Nephron (organoid): Measurements from ENCODE around the gene SETBP1.

Experiments
- H3K27ac Mint-ChIP-seq, 3 experiments: 2 replicates each; pipeline ENCODE4 v1.8.0; 2020; ENCODE audit warnings: mixed read lengths in 3 of 3, mild to moderate bottlenecking in 2 of 3, moderate library complexity in 1 of 3
- H3K27me3 Mint-ChIP-seq: 2 replicates; pipeline ENCODE4 v1.8.0; 2021; ENCODE audit warnings: low read depth, mild to moderate bottlenecking, moderate library complexity, mixed read lengths
- H3K36me3 Mint-ChIP-seq: 2 replicates; pipeline ENCODE4 v1.8.0; 2020; ENCODE audit warnings: low read depth, mixed read lengths
- H3K4me1 Mint-ChIP-seq: 2 replicates; pipeline ENCODE4 v1.8.0; 2020; ENCODE audit warnings: mixed read lengths
- H3K4me3 Mint-ChIP-seq, 3 experiments: 2 replicates each; pipeline ENCODE4 v1.8.0; 2020; ENCODE audit warnings: mild to moderate bottlenecking in 3 of 3, mixed read lengths in 3 of 3, moderate library complexity in 2 of 3
- H3K9me3 Mint-ChIP-seq: 2 replicates; pipeline ENCODE4 v1.8.0; 2020; ENCODE audit warnings: mixed read lengths
- TF ChIP-seq, protein P1 (sequence below), 3 experiments: fragments of 200-600 bp; sonication (generic); IDR thresholded peaks; one replicate each; pipeline ENCODE4 v1.5.0; 2021; ENCODE audit warnings: antibody characterized with exemption in 3 of 3; ENCODE audit not compliant: unreplicated experiment in 3 of 3

SETBP1 gene

GRCh38 chr18:44918142-44918476, 237.4 kb downstream of the SETBP1 start:
- Mint-ChIP-seq H3K36me3 (peaks cover 4% of the 10 kb centered on the region), H3K9me3 (no peaks in the 10 kb centered on the region), H3K4me1 (peaks cover 36% of the 10 kb centered on the region), H3K4me3 (no peak overlapping the region), H3K27ac (peak overlapping the region in 2 of 3 experiments; percentile 9 to 51), H3K27me3 (no peaks in the 10 kb centered on the region)
- TF ChIP-seq, protein P1, sequence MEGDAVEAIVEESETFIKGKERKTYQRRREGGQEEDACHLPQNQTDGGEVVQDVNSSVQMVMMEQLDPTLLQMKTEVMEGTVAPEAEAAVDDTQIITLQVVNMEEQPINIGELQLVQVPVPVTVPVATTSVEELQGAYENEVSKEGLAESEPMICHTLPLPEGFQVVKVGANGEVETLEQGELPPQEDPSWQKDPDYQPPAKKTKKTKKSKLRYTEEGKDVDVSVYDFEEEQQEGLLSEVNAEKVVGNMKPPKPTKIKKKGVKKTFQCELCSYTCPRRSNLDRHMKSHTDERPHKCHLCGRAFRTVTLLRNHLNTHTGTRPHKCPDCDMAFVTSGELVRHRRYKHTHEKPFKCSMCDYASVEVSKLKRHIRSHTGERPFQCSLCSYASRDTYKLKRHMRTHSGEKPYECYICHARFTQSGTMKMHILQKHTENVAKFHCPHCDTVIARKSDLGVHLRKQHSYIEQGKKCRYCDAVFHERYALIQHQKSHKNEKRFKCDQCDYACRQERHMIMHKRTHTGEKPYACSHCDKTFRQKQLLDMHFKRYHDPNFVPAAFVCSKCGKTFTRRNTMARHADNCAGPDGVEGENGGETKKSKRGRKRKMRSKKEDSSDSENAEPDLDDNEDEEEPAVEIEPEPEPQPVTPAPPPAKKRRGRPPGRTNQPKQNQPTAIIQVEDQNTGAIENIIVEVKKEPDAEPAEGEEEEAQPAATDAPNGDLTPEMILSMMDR (IDR thresholded peaks at IDR 0.05; ENCODE audit: unreplicated experiment in 3 of 3) = no peak

- Mint-ChIP-seq H3K27me3 (no peaks in the 10 kb centered on the region), H3K27ac (no peak overlapping the region), H3K4me1 (peaks cover 28% of the 10 kb centered on the region), H3K4me3 (no peak overlapping the region), H3K36me3 (no peaks in the 10 kb centered on the region), H3K9me3 (no peaks in the 10 kb centered on the region)
- TF ChIP-seq, protein P1 (IDR thresholded peaks at IDR 0.05; ENCODE audit: unreplicated experiment in 3 of 3) = no peak
Measured at GRCh38 chr18:44920441-44920840, 239.8 kb downstream of the SETBP1 start.

DNA sequence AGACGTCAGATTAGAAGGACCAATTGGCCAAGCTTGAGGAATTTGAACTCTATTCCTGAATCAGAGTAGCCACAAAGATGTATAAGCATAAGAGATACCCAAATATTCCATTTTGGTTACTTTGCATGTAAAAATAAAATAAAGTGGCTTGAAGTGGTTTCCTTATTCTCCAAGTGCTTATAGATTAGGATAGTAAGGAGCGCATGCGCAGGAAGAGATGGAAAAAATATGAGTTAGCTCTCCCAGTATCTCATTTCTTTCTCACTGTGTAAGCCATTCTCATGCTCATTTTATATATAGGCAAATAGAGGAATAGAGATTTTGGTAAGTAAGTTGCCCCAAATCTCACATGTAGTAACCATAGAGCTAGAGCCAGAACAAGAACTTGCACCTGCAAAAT, 241.3 kb downstream of the SETBP1 start:
- Mint-ChIP-seq H3K9me3 (no peaks in the 10 kb centered on the region), H3K4me1 (peaks cover 17% of the 10 kb centered on the region), H3K36me3 (peaks cover 7% of the 10 kb centered on the region), H3K27ac (no peak overlapping the region), H3K4me3 (no peak overlapping the region), H3K27me3 (no peaks in the 10 kb centered on the region)
- TF ChIP-seq, protein P1 (IDR thresholded peaks at IDR 0.05; ENCODE audit: unreplicated experiment in 3 of 3) = no peak

GRCh38 chr18:44922968-44923367, 242.3 kb downstream of the SETBP1 start:
- TF ChIP-seq, protein P1 (IDR thresholded peaks at IDR 0.05; ENCODE audit: unreplicated experiment in 3 of 3) = no peak
- Mint-ChIP-seq H3K27me3 (no peaks in the 10 kb centered on the region), H3K4me1 (peaks cover 7% of the 10 kb centered on the region), H3K4me3 (no peak overlapping the region), H3K36me3 (peaks cover 12% of the 10 kb centered on the region), H3K27ac (peak overlapping the region in 1 of 3 experiments; percentile 12), H3K9me3 (no peaks in the 10 kb centered on the region)

- Mint-ChIP-seq H3K4me3 (no peak overlapping the region), H3K9me3 (peaks cover 4% of the 10 kb centered on the region), H3K27me3 (no peaks in the 10 kb centered on the region), H3K27ac (peak overlapping the region in 2 of 3 experiments; percentile 38 to 53), H3K4me1 (peaks cover 4% of the 10 kb centered on the region), H3K36me3 (peaks cover 22% of the 10 kb centered on the region)
- TF ChIP-seq, protein P1 (IDR thresholded peaks at IDR 0.05; ENCODE audit: unreplicated experiment in 3 of 3) = no peak
Measured at GRCh38 chr18:44924785-44925499, 244.3 kb downstream of the SETBP1 start.
